Airway epithelial cell (primary cell): Measurements from ENCODE around the gene RTN4IP1. TPM values are rescaled to one million over a fixed set of nuclear protein-coding genes. Genes with fewer than 3 reads are reported as not detected.

Source experiments
- total RNA-seq: library from RNA; depleted of rRNA; stranded (reverse); fragments of >200 nt; gene quantifications from 2 replicates; pipeline ENCODE4 v1.2.3, GENCODE V29; 2015

RTN4IP1 gene
- 9.2 and 9.5 TPM in 2 replicates for total RNA-seq

GRCh38 chr6:106629103-106629858 lies at the start of gene RTN4IP1, which contains the start of gene QRSL1:
TSS of gene RTN4IP1 (minus strand) at chr6:106629498. CDS start at chr6:106629021, 477 bp downstream.
TSS of gene QRSL1 (plus strand) at chr6:106629578. CDS start at chr6:106629682, 104 bp downstream.

Other genes starting within 250 kb of the RTN4IP1 start
- 7.7 and 11.1 TPM in 2 replicates for gene QRSL1, start 80 bp upstream of the RTN4IP1 start, total RNA-seq